Upper lobe of right lung (tissue), 1 donor: ENCODE results near the gene RASSF5. TPM values are rescaled to one million over a fixed set of nuclear protein-coding genes. Genes with fewer than 3 reads are reported as not detected.
A peak's percentile ranks its signal among the peaks of the same experiment; 100 is the strongest.

Source experiments
- ATAC-seq: fragments of 200-7000 bp; cut with Tn5 transposase; one replicate; pipeline ENCODE4 v1.9.1; 2020; ENCODE audit warnings: mild to moderate bottlenecking, moderate library complexity
- DNase-seq: peaks from one replicate; pipeline ENCODE4 v3.0.0-alpha.2; 2020
- H3K27ac ChIP-seq: fragments of 200-600 bp; one replicate; pipeline ENCODE4 v1.8.0; 2022
- H3K27me3 ChIP-seq: fragments of 200-600 bp; one replicate; pipeline ENCODE4 v1.8.0; 2022; ENCODE audit warnings: mild to moderate bottlenecking
- H3K36me3 ChIP-seq: fragments of 200-600 bp; one replicate; pipeline ENCODE4 v1.8.0; 2022
- H3K4me1 ChIP-seq: fragments of 200-600 bp; one replicate; pipeline ENCODE4 v1.8.0; 2022
- H3K4me3 ChIP-seq: fragments of 200-600 bp; one replicate; pipeline ENCODE4 v1.8.0; 2022; ENCODE audit warnings: mild to moderate bottlenecking
- H3K9me3 ChIP-seq: fragments of 200-600 bp; one replicate; pipeline ENCODE4 v1.8.0; 2022
- intact Hi-C: fragments of 100-400 bp; cut with DNase I; formaldehyde crosslinking; loops from one replicate; pipeline ENCODE4 v1.11.0; 2022
- total RNA-seq: library from RNA; stranded (reverse); fragmentation: NEBNext Ultra II Directional; extraction: Animal tissue kit (Norgen Biotek cat#: 25700); gene quantifications from one replicate; pipeline ENCODE4 v1.2.1, GENCODE V29; 2021
- TF ChIP-seq, protein P1 (sequence below): fragments of 200-600 bp; IDR thresholded peaks from one replicate; pipeline ENCODE4 v1.8.0; 2022; ENCODE audit warnings: antibody characterized with exemption
- donor health status: DM: no; HTN: yes; CAD: no; lungs with severe emphysema.

The RASSF5 gene
- total RNA-seq, 1 donor from 2014 or later: 37.6 TPM

DNA sequence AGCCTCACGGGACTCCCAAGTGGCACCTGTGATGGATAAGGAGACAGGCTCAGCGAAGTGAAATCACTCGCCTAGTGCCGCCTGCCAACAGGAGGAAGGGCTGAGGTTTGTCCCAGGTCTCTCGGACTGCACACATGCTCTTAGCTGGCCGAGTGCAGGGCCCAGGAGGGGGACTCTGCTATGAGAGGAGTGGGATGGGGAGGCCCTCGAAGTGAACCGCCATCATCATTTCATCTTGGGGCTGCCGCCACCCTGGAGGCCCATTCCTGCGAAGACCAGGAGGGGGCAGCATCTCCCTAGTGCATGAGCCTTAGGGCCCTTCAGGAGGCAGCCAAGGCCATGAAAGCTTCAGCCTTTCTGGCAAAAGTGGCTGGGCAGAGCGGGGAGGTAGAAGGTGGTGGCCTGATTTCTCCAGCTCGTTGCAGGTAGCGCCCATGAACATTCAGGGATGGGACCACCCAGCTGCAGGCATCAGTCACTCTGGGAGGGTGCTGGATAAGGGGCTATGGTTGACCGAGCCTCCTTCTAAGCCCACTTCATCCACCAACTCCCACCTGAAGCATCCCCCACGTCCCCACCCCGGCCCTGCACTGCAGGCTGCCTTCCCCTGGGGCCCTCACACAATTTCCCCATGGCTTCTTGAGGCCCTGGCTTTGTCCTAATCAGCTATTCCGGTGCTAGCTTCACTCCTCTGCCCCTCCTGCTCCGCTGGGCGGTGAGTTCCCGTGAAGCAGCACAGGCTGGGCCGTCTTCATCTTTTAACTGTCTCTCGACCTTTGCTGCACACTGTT lies 17.2 kb upstream of the RASSF5 start:
- DNase-seq (peak; percentile 87), ATAC-seq (peak; percentile 93)
- H3K9me3 ChIP-seq: no peaks in the 10 kb centered on the region
- intact Hi-C loops: loop anchor here (10.0 kb wide), 1 partner anchor 95 kb away; no protein-coding TSS in a partner anchor
- H3K4me3 ChIP-seq: no peak overlapping the region
- no peak overlapping the region for H3K27ac ChIP-seq
- H3K27me3 ChIP-seq: no peaks in the 10 kb centered on the region
- TF ChIP-seq, protein P1, sequence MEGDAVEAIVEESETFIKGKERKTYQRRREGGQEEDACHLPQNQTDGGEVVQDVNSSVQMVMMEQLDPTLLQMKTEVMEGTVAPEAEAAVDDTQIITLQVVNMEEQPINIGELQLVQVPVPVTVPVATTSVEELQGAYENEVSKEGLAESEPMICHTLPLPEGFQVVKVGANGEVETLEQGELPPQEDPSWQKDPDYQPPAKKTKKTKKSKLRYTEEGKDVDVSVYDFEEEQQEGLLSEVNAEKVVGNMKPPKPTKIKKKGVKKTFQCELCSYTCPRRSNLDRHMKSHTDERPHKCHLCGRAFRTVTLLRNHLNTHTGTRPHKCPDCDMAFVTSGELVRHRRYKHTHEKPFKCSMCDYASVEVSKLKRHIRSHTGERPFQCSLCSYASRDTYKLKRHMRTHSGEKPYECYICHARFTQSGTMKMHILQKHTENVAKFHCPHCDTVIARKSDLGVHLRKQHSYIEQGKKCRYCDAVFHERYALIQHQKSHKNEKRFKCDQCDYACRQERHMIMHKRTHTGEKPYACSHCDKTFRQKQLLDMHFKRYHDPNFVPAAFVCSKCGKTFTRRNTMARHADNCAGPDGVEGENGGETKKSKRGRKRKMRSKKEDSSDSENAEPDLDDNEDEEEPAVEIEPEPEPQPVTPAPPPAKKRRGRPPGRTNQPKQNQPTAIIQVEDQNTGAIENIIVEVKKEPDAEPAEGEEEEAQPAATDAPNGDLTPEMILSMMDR: peak; percentile 93
- peaks cover 13% of the 10 kb centered on the region for H3K4me1 ChIP-seq
- H3K36me3 ChIP-seq: peaks cover 21% of the 10 kb centered on the region

DNA sequence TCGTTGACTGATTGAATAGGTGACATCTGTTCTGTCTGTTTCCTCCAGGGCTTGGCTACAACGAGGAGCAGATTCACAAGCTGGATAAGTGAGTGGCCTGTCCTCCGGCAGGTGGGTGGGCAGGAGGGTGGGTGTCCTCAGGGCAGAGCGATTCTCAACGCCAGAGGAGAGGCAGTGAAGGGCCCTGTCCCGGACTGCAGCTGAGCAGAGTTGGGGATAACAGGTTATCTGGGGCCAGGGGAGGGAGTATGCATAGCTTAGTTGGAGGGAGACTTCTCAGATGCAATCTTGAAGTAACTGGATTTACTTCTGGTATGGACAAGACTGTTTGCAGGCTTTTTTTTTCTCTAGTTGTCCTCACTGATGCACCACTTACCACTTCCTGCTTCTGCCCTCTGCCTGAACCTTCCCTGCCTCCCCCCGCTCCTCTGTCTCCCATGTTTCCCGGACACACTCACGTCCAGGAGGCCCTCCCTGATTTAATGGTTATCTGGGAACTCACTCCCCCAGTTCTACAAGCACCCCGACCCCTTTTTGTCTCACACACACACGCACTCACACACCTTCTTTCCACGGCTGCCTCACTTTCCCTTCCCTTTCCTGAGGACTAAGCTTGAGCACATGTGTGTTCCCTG lies 16.4 kb upstream of the RASSF5 start:
- intact Hi-C loops: loop anchor here (10.0 kb wide), 1 partner anchor 94 kb away; no protein-coding TSS in a partner anchor

GRCh38 chr1:206491616-206492015 lies 15.7 kb upstream of the RASSF5 start:
- H3K36me3 ChIP-seq: peaks cover 21% of the 10 kb centered on the region
- DNase-seq (no peak), ATAC-seq (no peak)

More for the DNA sequence above, 16.4 kb upstream of the RASSF5 start:
- Histone ChIP-seq H3K27ac (no peak overlapping the region), H3K36me3 (peaks cover 21% of the 10 kb centered on the region), H3K9me3 (no peaks in the 10 kb centered on the region), H3K4me3 (no peak overlapping the region), H3K4me1 (peaks cover 20% of the 10 kb centered on the region), H3K27me3 (no peaks in the 10 kb centered on the region)
- TF ChIP-seq, protein P1: no peak
- ATAC-seq: no peak
- no peak for DNase-seq

DNA sequence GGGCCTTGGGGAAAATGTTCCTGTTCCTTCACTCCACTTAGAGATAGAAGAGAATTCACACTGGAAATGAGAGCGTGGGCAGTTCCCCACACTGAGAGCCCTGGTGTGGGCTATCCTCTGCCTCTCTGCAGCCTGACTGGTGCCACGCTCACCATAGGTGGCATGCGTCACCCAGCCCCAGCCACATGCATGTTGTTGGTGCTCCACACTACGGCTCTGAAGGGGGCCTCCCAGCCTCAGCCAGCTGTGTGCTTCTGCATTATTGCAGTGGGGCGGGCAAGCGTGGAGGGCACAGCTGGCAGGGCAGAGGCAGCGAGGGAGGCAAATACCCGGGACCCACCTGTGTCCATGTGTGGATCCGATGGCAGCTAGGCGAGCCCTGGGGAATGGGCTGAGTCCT lies 14.7 kb upstream of the RASSF5 start:
- Histone ChIP-seq H3K4me3 (no peak overlapping the region), H3K9me3 (no peaks in the 10 kb centered on the region), H3K36me3 (peaks cover 21% of the 10 kb centered on the region), H3K4me1 (peaks cover 28% of the 10 kb centered on the region), H3K27me3 (no peaks in the 10 kb centered on the region), H3K27ac (no peak overlapping the region)
- ATAC-seq (no peak), DNase-seq (no peak)
- intact Hi-C loops: loop anchor here (10.0 kb wide), 1 partner anchor 92 kb away; no protein-coding TSS in a partner anchor
- TF ChIP-seq, protein P1: no peak

More at GRCh38 chr1:206491616-206492015, 15.7 kb upstream of the RASSF5 start:
- Histone ChIP-seq H3K27me3 (no peaks in the 10 kb centered on the region), H3K9me3 (no peaks in the 10 kb centered on the region), H3K27ac (no peak overlapping the region), H3K4me3 (no peak overlapping the region), H3K4me1 (peaks cover 27% of the 10 kb centered on the region)
- intact Hi-C loops: loop anchor here (10.0 kb wide), 1 partner anchor 93 kb away; no protein-coding TSS in a partner anchor
- TF ChIP-seq, protein P1: no peak

DNA sequence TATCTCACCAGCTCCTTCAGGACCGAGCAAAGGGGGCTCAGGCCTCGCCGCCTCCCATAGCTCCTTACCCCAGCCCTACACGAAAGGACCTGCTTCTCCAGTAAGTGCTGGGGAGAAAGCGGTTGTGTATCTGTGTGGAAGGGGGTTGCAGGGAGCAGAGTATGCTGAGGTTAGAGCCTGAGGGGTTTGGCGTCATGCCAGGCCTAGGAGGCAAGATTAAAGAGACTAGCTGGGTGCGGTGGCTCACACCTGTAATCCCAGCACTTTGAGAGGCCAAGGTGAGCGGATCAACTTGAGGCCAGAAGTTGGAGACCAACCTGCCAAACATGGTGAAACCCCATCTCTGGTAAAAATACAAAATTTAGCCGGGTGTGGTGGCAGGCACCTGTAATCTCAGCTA lies 14.1 kb upstream of the RASSF5 start:
- ATAC-seq: no peak
- intact Hi-C loops: loop anchor here (10.0 kb wide), 1 partner anchor 92 kb away; no protein-coding TSS in a partner anchor
- H3K4me1 ChIP-seq: peaks cover 31% of the 10 kb centered on the region
- peaks cover 21% of the 10 kb centered on the region for H3K36me3 ChIP-seq
- no peak overlapping the region for H3K27ac ChIP-seq
- no peak overlapping the region for H3K4me3 ChIP-seq
- TF ChIP-seq, protein P1: no peak
- no peaks in the 10 kb centered on the region for H3K27me3 ChIP-seq
- DNase-seq: no peak
- no peaks in the 10 kb centered on the region for H3K9me3 ChIP-seq
